ENCODE measurements around the gene IKZF3.

DNA sequence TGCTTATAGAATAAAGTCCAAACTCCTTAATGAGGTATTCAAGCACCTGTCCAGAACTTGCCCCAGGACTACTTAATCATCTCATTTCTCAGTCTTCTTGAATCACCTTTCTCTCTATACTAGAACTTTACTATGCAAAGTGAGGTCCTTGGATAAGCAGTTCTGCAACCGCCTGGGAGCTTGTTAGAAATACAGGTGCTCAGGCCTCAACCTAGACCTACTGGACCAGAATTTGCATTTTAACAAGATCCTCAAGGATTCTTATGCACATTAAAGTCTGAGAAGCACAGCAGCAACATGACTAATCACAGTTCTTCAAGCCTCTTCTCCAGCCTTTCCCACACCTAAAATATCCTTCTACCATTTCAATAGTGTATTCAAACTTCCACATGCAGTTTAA lies 64.7 kb downstream of the IKZF3 start:
- TF ChIP-seq, protein P1, sequence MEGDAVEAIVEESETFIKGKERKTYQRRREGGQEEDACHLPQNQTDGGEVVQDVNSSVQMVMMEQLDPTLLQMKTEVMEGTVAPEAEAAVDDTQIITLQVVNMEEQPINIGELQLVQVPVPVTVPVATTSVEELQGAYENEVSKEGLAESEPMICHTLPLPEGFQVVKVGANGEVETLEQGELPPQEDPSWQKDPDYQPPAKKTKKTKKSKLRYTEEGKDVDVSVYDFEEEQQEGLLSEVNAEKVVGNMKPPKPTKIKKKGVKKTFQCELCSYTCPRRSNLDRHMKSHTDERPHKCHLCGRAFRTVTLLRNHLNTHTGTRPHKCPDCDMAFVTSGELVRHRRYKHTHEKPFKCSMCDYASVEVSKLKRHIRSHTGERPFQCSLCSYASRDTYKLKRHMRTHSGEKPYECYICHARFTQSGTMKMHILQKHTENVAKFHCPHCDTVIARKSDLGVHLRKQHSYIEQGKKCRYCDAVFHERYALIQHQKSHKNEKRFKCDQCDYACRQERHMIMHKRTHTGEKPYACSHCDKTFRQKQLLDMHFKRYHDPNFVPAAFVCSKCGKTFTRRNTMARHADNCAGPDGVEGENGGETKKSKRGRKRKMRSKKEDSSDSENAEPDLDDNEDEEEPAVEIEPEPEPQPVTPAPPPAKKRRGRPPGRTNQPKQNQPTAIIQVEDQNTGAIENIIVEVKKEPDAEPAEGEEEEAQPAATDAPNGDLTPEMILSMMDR (conservative IDR thresholded peaks at IDR 0.05): no peak
- TF ChIP-seq ZFX (IDR thresholded peaks at IDR 0.05): no peak

Measured in C4-2B (cell line).